Tibial nerve (tissue), 4 donors: ENCODE results near the gene NELL1. TPM values are rescaled to one million over a fixed set of nuclear protein-coding genes. Genes with fewer than 3 reads are reported as not detected.

Source experiments
- DNase-seq, 2 donors: peaks; one replicate each; pipeline ENCODE4 v3.0.0-alpha.2; 2019; ENCODE audit warnings: low spot score in 2 of 2
- H3K27ac ChIP-seq, 4 donors: fragments of 200-600 bp; sonication (generic) in 3 of 4; one replicate each; pipeline ENCODE4 v1.5.1; 2017 to 2019; ENCODE audit warnings: mild to moderate bottlenecking in 1 of 4
- H3K27me3 ChIP-seq, 2 donors: fragments of 200-600 bp; sonication (generic) in 1 of 2; one replicate each; pipeline versions ENCODE4 v1.5.1 to v1.6.0; 2017 to 2019
- H3K36me3 ChIP-seq, 3 donors: fragments of 200-600 bp; sonication (generic); one replicate each; pipeline ENCODE4 v1.5.1; 2018 to 2019
- H3K4me1 ChIP-seq, 4 donors: fragments of 200-600 bp; sonication (generic) in 3 of 4; one replicate each; pipeline ENCODE4 v1.5.1; 2017 to 2019
- H3K4me3 ChIP-seq, 4 donors: fragments of 200-600 bp; sonication (generic) in 3 of 4; one replicate each; pipeline ENCODE4 v1.5.1; 2017 to 2019; ENCODE audit warnings: mild to moderate bottlenecking in 1 of 4, moderate library complexity in 1 of 4
- H3K9me3 ChIP-seq, 4 donors: fragments of 200-600 bp; sonication (generic) in 3 of 4; one replicate each; pipeline ENCODE4 v1.5.1; 2017 to 2019
- EP300 ChIP-seq, 2 donors: sonication (generic); formaldehyde crosslinking; IDR thresholded peaks; one replicate each; pipeline ENCODE4 v1.6.1; 2017; ENCODE audit warnings: antibody characterized with exemption in 2 of 2, mild to moderate bottlenecking in 1 of 2
- POLR2A ChIP-seq, 2 donors: fragments of 450-650 bp; IDR thresholded peaks; one replicate each; pipeline ENCODE4 v1.6.1; 2017; ENCODE audit warnings: antibody characterized with exemption in 2 of 2, mild to moderate bottlenecking in 2 of 2, moderate library complexity in 2 of 2
- WGBS, 2 donors: methylation state at CpG; one replicate each; pipeline ENCODE4 v1.1.5; 2018; 5-methylcytosine and 5-hydroxymethylcytosine counted together
- total RNA-seq, 4 donors: library from RNA; depleted of rRNA; stranded (reverse); fragments of >200 nt; gene quantifications; one replicate each; pipeline ENCODE4 v1.1.0, GENCODE V29; 2016
- TF ChIP-seq, protein P1 (sequence below), 5 experiments: fragments of 200-600 bp in 3 of 5; fragments of 450-650 bp in 2 of 5; sonication (generic) in 3 of 5; IDR thresholded peaks; one replicate each; pipeline ENCODE4 v1.5.1; 2016 to 2019; ENCODE audit warnings: antibody characterized with exemption in 5 of 5, mild to moderate bottlenecking in 3 of 5, moderate library complexity in 2 of 5

Gene NELL1
- total RNA-seq, 4 donors from 2014 or later: not detected

GRCh38 chr11:20966489-20966888 lies 297.1 kb downstream of the NELL1 start:
- H3K36me3 ChIP-seq: no peaks in the 10 kb centered on the region
- 44 to 48% methylated on average over 3 of the region's 3 CpGs for WGBS, 2 donors
- no peaks in the 10 kb centered on the region for H3K27me3 ChIP-seq
- H3K4me1 ChIP-seq: no peaks in the 10 kb centered on the region
- H3K9me3 ChIP-seq: no peaks in the 10 kb centered on the region
- no peak overlapping the region for H3K27ac ChIP-seq
- no peak for DNase-seq
- TF ChIP-seq, protein P1, sequence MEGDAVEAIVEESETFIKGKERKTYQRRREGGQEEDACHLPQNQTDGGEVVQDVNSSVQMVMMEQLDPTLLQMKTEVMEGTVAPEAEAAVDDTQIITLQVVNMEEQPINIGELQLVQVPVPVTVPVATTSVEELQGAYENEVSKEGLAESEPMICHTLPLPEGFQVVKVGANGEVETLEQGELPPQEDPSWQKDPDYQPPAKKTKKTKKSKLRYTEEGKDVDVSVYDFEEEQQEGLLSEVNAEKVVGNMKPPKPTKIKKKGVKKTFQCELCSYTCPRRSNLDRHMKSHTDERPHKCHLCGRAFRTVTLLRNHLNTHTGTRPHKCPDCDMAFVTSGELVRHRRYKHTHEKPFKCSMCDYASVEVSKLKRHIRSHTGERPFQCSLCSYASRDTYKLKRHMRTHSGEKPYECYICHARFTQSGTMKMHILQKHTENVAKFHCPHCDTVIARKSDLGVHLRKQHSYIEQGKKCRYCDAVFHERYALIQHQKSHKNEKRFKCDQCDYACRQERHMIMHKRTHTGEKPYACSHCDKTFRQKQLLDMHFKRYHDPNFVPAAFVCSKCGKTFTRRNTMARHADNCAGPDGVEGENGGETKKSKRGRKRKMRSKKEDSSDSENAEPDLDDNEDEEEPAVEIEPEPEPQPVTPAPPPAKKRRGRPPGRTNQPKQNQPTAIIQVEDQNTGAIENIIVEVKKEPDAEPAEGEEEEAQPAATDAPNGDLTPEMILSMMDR (IDR thresholded peaks at IDR 0.05): no peak
- TF ChIP-seq POLR2A (IDR thresholded peaks at IDR 0.05): no peak
- no peak for TF ChIP-seq EP300 (IDR thresholded peaks at IDR 0.05)
- H3K4me3 ChIP-seq: no peak overlapping the region

DNA sequence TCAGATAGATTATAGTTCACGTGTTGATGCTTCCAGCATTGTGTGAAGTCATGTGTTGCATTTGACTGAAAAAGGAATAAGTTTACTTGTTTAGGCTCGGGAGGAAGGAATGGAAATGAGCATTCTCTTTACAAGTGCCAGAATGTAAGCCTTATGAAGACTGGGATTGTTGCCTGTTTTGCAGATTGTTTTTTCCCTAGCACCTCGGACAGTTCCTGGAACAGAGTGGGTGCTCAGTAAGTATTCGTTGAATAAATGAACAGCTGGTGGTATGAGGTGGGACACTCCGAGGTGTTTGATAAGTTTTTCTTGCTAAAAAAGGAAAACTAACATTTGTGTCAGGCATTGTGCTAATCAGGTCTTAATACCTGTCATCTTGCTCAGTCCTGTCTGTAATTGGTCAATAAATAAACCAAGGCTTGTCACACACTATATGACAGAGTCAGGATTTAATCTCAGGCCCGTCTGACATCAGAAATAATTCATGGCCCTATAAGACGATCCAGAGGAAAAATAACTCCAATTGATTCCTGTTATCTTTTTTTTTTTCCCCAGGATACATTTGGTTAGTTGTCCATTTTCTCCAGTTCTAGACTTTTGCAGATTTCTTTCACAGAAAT lies 304.7 kb downstream of the NELL1 start:
- Histone ChIP-seq H3K27me3 (no peaks in the 10 kb centered on the region), H3K27ac (no peak overlapping the region), H3K4me3 (no peak overlapping the region), H3K36me3 (no peaks in the 10 kb centered on the region), H3K4me1 (no peaks in the 10 kb centered on the region), H3K9me3 (no peaks in the 10 kb centered on the region)
- TF ChIP-seq POLR2A (IDR thresholded peaks at IDR 0.05) (no peak), EP300 (IDR thresholded peaks at IDR 0.05) (no peak)
- TF ChIP-seq, protein P1 (IDR thresholded peaks at IDR 0.05): no peak
- WGBS, 2 donors: 45 to 47% methylated on average over 7 of the region's 7 CpGs
- DNase-seq: no peak

GRCh38 chr11:20980736-20981135 lies 311.4 kb downstream of the NELL1 start:
- no peak for DNase-seq
- TF ChIP-seq EP300 (IDR thresholded peaks at IDR 0.05) (no peak), POLR2A (IDR thresholded peaks at IDR 0.05) (no peak)
- TF ChIP-seq, protein P1 (IDR thresholded peaks at IDR 0.05): no peak
- Histone ChIP-seq H3K4me1 (no peaks in the 10 kb centered on the region), H3K27ac (no peak overlapping the region), H3K27me3 (no peaks in the 10 kb centered on the region), H3K9me3 (no peaks in the 10 kb centered on the region), H3K36me3 (no peaks in the 10 kb centered on the region), H3K4me3 (no peak overlapping the region)

DNA sequence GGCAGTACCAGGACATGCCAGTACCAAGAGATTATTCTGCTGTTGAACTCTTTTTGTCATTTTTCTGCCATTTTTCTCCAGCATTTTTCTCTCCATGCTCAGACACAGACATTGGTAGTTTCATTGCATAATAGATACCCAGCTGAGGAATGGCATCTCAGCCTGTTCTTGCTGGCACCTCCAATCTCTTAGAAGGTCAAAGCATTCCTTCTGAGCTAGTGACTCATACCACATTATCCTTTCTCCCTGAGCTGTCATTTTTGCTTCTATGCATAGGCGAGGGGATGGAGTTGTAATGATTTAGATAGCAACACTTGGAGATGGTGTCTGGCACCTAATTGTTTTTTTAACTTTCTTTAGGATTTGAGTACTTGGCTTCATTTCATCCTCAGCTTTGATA lies 321.1 kb downstream of the NELL1 start:
- DNase-seq: no peak
- Histone ChIP-seq H3K36me3 (no peaks in the 10 kb centered on the region), H3K9me3 (no peaks in the 10 kb centered on the region), H3K4me1 (no peaks in the 10 kb centered on the region), H3K27me3 (no peaks in the 10 kb centered on the region), H3K27ac (no peak overlapping the region), H3K4me3 (no peak overlapping the region)
- WGBS, 2 donors: 72 to 81% methylated on average over 1 of the region's 1 CpG
- no peak for TF ChIP-seq POLR2A (IDR thresholded peaks at IDR 0.05)
- TF ChIP-seq, protein P1 (IDR thresholded peaks at IDR 0.05): no peak
- TF ChIP-seq EP300 (IDR thresholded peaks at IDR 0.05): no peak

GRCh38 chr11:20991471-20991870 lies 322.1 kb downstream of the NELL1 start:
- Histone ChIP-seq H3K4me1 (no peaks in the 10 kb centered on the region), H3K27me3 (no peaks in the 10 kb centered on the region), H3K9me3 (no peaks in the 10 kb centered on the region), H3K4me3 (no peak overlapping the region), H3K36me3 (no peaks in the 10 kb centered on the region), H3K27ac (no peak overlapping the region)
- 73 to 75% methylated on average over 6 of the region's 6 CpGs for WGBS, 2 donors
- no peak for DNase-seq
- no peak for TF ChIP-seq POLR2A (IDR thresholded peaks at IDR 0.05)
- TF ChIP-seq EP300 (IDR thresholded peaks at IDR 0.05): no peak
- TF ChIP-seq, protein P1 (IDR thresholded peaks at IDR 0.05): no peak
